ENCODE measurements around the gene CCL7.

Gene CCL7

GRCh38 chr17:34248511-34249024 lies 21.5 kb upstream of the CCL7 start:
- no peak for DNase-seq

GRCh38 chr17:34249061-34249460 lies 21.0 kb upstream of the CCL7 start:
- DNase-seq, result no peak

- DNase-seq, result no peak
Observed at GRCh38 chr17:34249478-34249877, 20.5 kb upstream of the CCL7 start.

- no peak for DNase-seq
Observed at GRCh38 chr17:34251186-34251585, 18.8 kb upstream of the CCL7 start.

- no peak for DNase-seq
Observed at GRCh38 chr17:34252095-34252443, 18.0 kb upstream of the CCL7 start.

GRCh38 chr17:34252444-34253138 lies 17.4 kb upstream of the CCL7 start:
- DNase-seq, result no peak

- DNase-seq, result no peak
Observed at GRCh38 chr17:34253139-34253525, 16.9 kb upstream of the CCL7 start.

- DNase-seq, result no peak
Observed at GRCh38 chr17:34254146-34254545, 15.9 kb upstream of the CCL7 start.

GRCh38 chr17:34254651-34255380 lies 15.2 kb upstream of the CCL7 start, which contains the start of gene CCL2:
CCL2 (plus strand) TSS chr17:34255285; CDS start chr17:34255350, 65 bp downstream.
- DNase-seq, result no peak

GRCh38 chr17:34255381-34255732 lies 14.7 kb upstream of the CCL7 start:
- no peak for DNase-seq

GRCh38 chr17:34255841-34256240 lies 14.2 kb upstream of the CCL7 start:
- DNase-seq, result no peak

GRCh38 chr17:34257299-34257985 lies 12.6 kb upstream of the CCL7 start:
- no peak for DNase-seq

GRCh38 chr17:34257986-34258326 lies 12.1 kb upstream of the CCL7 start:
- no peak for DNase-seq

- DNase-seq, result no peak
Observed at GRCh38 chr17:34259146-34259545, 10.9 kb upstream of the CCL7 start.

GRCh38 chr17:34260861-34261260 lies 9.2 kb upstream of the CCL7 start:
- no peak for DNase-seq

- DNase-seq, result peak in 1 of 5 experiments; percentile 63
Observed at GRCh38 chr17:34261568-34262337, 8.3 kb upstream of the CCL7 start.

- no peak for DNase-seq
Observed at GRCh38 chr17:34265711-34266110, 4.3 kb upstream of the CCL7 start.

GRCh38 chr17:34275881-34276280 lies 5.9 kb downstream of the CCL7 start:
- no peak for DNase-seq

- no peak for DNase-seq
Observed at GRCh38 chr17:34276826-34277225, 6.8 kb downstream of the CCL7 start.

GRCh38 chr17:34283571-34283970 lies 13.6 kb downstream of the CCL7 start:
- no peak for DNase-seq

GRCh38 chr17:34285286-34285792 lies 15.3 kb downstream of the CCL7 start, which contains the start of gene CCL11:
CCL11 (plus strand) TSS chr17:34285742; CDS start chr17:34285809, 67 bp downstream.
- DNase-seq, result no peak

GRCh38 chr17:34287875-34288274 lies 17.9 kb downstream of the CCL7 start:
- no peak for DNase-seq

GRCh38 chr17:34290586-34290985 lies 20.6 kb downstream of the CCL7 start:
- DNase-seq, result no peak

Measured in T-helper 2 cell (primary cell).